ENCODE data around the gene RTN1.
A peak's percentile ranks its signal among the peaks of the same experiment; 100 is the strongest.

RTN1 gene

GRCh38 chr14:59788176-59788575 lies 82.4 kb downstream of the RTN1 start:
- FAIRE-seq = no peak
- no peak for DNase-seq (ENCODE audit: insufficient read length, low spot score)
- no peak for TF ChIP-seq POLR2A (IDR thresholded peaks at IDR 0.05; ENCODE audit: low read depth, low read length)

- DNase-seq (ENCODE audit: insufficient read length, low spot score) = no peak
These were observed 83.4 kb downstream of the RTN1 start for GRCh38 chr14:59787045-59787674.

GRCh38 chr14:59785629-59786028 lies 84.9 kb downstream of the RTN1 start:
- DNase-seq (ENCODE audit: insufficient read length, low spot score) (no peak), FAIRE-seq (no peak)
- TF ChIP-seq POLR2A (IDR thresholded peaks at IDR 0.05; ENCODE audit: low read depth, low read length) = no peak

More at GRCh38 chr14:59787045-59787674, 83.4 kb downstream of the RTN1 start:
- TF ChIP-seq POLR2A (IDR thresholded peaks at IDR 0.05; ENCODE audit: low read depth, low read length) = no peak
- FAIRE-seq = no peak

GRCh38 chr14:59782760-59783159 lies 87.8 kb downstream of the RTN1 start:
- FAIRE-seq = no peak

GRCh38 chr14:59777006-59777579 lies 93.5 kb downstream of the RTN1 start:
- no peak for DNase-seq (ENCODE audit: insufficient read length, low spot score)
- no peak for TF ChIP-seq POLR2A (IDR thresholded peaks at IDR 0.05; ENCODE audit: low read depth, low read length)
- FAIRE-seq = no peak

More at GRCh38 chr14:59782760-59783159, 87.8 kb downstream of the RTN1 start:
- TF ChIP-seq POLR2A (IDR thresholded peaks at IDR 0.05; ENCODE audit: low read depth, low read length) = no peak
- no peak for DNase-seq (ENCODE audit: insufficient read length, low spot score)

GRCh38 chr14:59776468-59776867 lies 94.1 kb downstream of the RTN1 start:
- TF ChIP-seq POLR2A (IDR thresholded peaks at IDR 0.05; ENCODE audit: low read depth, low read length) = no peak
- no peak for DNase-seq (ENCODE audit: insufficient read length, low spot score)
- FAIRE-seq = no peak

GRCh38 chr14:59772233-59772632 lies 98.3 kb downstream of the RTN1 start:
- DNase-seq (ENCODE audit: insufficient read length, low spot score) = no peak
- TF ChIP-seq POLR2A (IDR thresholded peaks at IDR 0.05; ENCODE audit: low read depth, low read length) = no peak
- FAIRE-seq = no peak

GRCh38 chr14:59771577-59771976 lies 99.0 kb downstream of the RTN1 start:
- FAIRE-seq (peak; percentile 61), DNase-seq (ENCODE audit: insufficient read length, low spot score) (no peak)
- TF ChIP-seq POLR2A (IDR thresholded peaks at IDR 0.05; ENCODE audit: low read depth, low read length) = no peak

- FAIRE-seq (no peak), DNase-seq (ENCODE audit: insufficient read length, low spot score) (no peak)
- TF ChIP-seq POLR2A (IDR thresholded peaks at IDR 0.05; ENCODE audit: low read depth, low read length) = no peak
These were observed 101.0 kb downstream of the RTN1 start for GRCh38 chr14:59769586-59769985.

GRCh38 chr14:59768855-59769375 lies 101.7 kb downstream of the RTN1 start:
- no peak for FAIRE-seq
- TF ChIP-seq POLR2A (IDR thresholded peaks at IDR 0.05; ENCODE audit: low read depth, low read length) = no peak
- no peak for DNase-seq (ENCODE audit: insufficient read length, low spot score)

- FAIRE-seq = no peak
- TF ChIP-seq POLR2A (IDR thresholded peaks at IDR 0.05; ENCODE audit: low read depth, low read length) = no peak
- DNase-seq (ENCODE audit: insufficient read length, low spot score) = no peak
These were observed 108.7 kb downstream of the RTN1 start for GRCh38 chr14:59761851-59762250.

- FAIRE-seq (no peak), DNase-seq (ENCODE audit: insufficient read length, low spot score) (no peak)
- no peak for TF ChIP-seq POLR2A (IDR thresholded peaks at IDR 0.05; ENCODE audit: low read depth, low read length)
These were observed 115.0 kb downstream of the RTN1 start for GRCh38 chr14:59755409-59756135.

- DNase-seq (ENCODE audit: insufficient read length, low spot score) (no peak), FAIRE-seq (no peak)
- TF ChIP-seq POLR2A (IDR thresholded peaks at IDR 0.05; ENCODE audit: low read depth, low read length) = no peak
These were observed 116.3 kb downstream of the RTN1 start for GRCh38 chr14:59754256-59754655.

GRCh38 chr14:59753512-59753911 lies 117.1 kb downstream of the RTN1 start:
- no peak for TF ChIP-seq POLR2A (IDR thresholded peaks at IDR 0.05; ENCODE audit: low read depth, low read length)
- FAIRE-seq (no peak), DNase-seq (ENCODE audit: insufficient read length, low spot score) (no peak)

Measured in H54 (cell line).